Uterus (tissue), 4 donors: Measurements from ENCODE around the gene KIRREL3. TPM values are rescaled to one million over a fixed set of nuclear protein-coding genes. Genes with fewer than 3 reads are reported as not detected.

Experiments used
- DNase-seq, 2 donors: peaks; one replicate each; pipeline ENCODE4 v3.0.0-alpha.2; 2019 to 2020
- H3K27ac ChIP-seq, 2 donors: fragments of 200-600 bp; sonication (generic); 1 replicate in 1 of 2; 2 replicates in 1 of 2; pipeline ENCODE4 v1.5.1; 2016 to 2018
- H3K27me3 ChIP-seq, 2 donors: fragments of 200-600 bp; sonication (generic); one replicate each; pipeline ENCODE4 v1.5.1; 2018 to 2019; ENCODE audit warnings: control low read depth in 1 of 2
- H3K36me3 ChIP-seq, 2 donors: fragments of 200-600 bp; sonication (generic); one replicate each; pipeline ENCODE4 v1.5.1; 2019; ENCODE audit warnings: control low read depth in 1 of 2
- H3K4me1 ChIP-seq, 2 donors: fragments of 200-600 bp; sonication (generic); one replicate each; pipeline ENCODE4 v1.5.1; 2018 to 2019; ENCODE audit warnings: control low read depth in 1 of 2
- H3K4me3 ChIP-seq, 2 donors: fragments of 200-600 bp; sonication (generic); 1 replicate in 1 of 2; 2 replicates in 1 of 2; pipeline ENCODE4 v1.5.1; 2018 to 2019; ENCODE audit warnings: mild to moderate bottlenecking in 1 of 2
- H3K9me3 ChIP-seq, 2 donors: fragments of 200-600 bp; sonication (generic); one replicate each; pipeline ENCODE4 v1.5.1; 2019; ENCODE audit warnings: control low read depth in 1 of 2
- CTCF ChIP-seq, 4 experiments: fragments of 200-600 bp in 2 of 4; fragments of 450-650 bp in 2 of 4; sonication (generic) in 2 of 4; IDR thresholded peaks; one replicate each; pipeline ENCODE4 v1.5.1; 2016 to 2019; ENCODE audit warnings: antibody characterized with exemption in 4 of 4, mild to moderate bottlenecking in 2 of 4, moderate library complexity in 1 of 4
- POLR2A ChIP-seq, 2 donors: fragments of 450-650 bp; IDR thresholded peaks; one replicate each; pipeline ENCODE4 v1.6.1; 2016; ENCODE audit warnings: antibody characterized with exemption in 2 of 2, mild to moderate bottlenecking in 1 of 2, moderate library complexity in 1 of 2
- intact Hi-C: fragments of 100-400 bp; cut with DNase I; formaldehyde crosslinking; loops from one replicate; pipeline ENCODE4 v1.15.1; 2023; ENCODE audit warnings: low total_unique reads
- total RNA-seq, 4 donors: library from RNA; depleted of rRNA in 3 of 4; stranded (reverse); fragments of >200 nt in 3 of 4; gene quantifications; one replicate each; pipeline versions ENCODE4 v1.1.0 to v1.2.4, GENCODE V29; 2014 to 2023
- donor health status: DM: yes; HTN: yes; CAD: no.

Gene KIRREL3
- total RNA-seq, 4 donors from 2014 or later, result 10.0 TPM; not detected in 3

DNA sequence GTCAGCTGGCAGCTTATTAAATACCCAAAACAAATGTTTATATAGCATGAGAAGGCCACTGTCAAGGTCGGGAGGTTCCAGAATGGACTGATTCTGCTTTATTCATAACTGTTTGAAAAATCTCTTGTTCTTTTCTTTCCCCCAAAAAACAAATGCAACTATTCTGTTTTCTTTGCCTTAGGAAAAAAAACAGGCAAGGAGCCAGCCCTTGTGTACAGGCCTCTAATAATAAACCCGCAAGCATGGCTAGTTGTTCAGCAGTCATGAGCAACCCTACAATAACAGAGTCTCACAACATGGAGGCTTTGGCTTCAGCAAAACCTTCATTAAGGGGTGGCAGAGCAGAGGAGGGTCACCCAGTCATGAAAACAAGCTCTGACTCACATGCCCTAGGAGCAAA, 191.7 kb downstream of the KIRREL3 start:
- TF ChIP-seq CTCF (IDR thresholded peaks at IDR 0.05) (no peak), POLR2A (IDR thresholded peaks at IDR 0.05) (no peak)
- DNase-seq, result no peak
- no peak overlapping the region for H3K27ac ChIP-seq
- no peak overlapping the region for H3K4me3 ChIP-seq
- no peaks in the 10 kb centered on the region for H3K36me3 ChIP-seq
- no peaks in the 10 kb centered on the region for H3K4me1 ChIP-seq
- no peaks in the 10 kb centered on the region for H3K27me3 ChIP-seq
- no peaks in the 10 kb centered on the region for H3K9me3 ChIP-seq
- intact Hi-C loops, result no loop called here

- no peak for TF ChIP-seq POLR2A (IDR thresholded peaks at IDR 0.05)
- no peak for TF ChIP-seq CTCF (IDR thresholded peaks at IDR 0.05)
- no peaks in the 10 kb centered on the region for H3K27me3 ChIP-seq
- no peak for DNase-seq
- H3K4me1 ChIP-seq, result no peaks in the 10 kb centered on the region
- H3K4me3 ChIP-seq, result no peak overlapping the region
- H3K27ac ChIP-seq, result no peak overlapping the region
- intact Hi-C loops, result no loop called here
- H3K9me3 ChIP-seq, result no peaks in the 10 kb centered on the region
- H3K36me3 ChIP-seq, result no peaks in the 10 kb centered on the region
Measured at GRCh38 chr11:126808296-126808695, 192.3 kb downstream of the KIRREL3 start.

GRCh38 chr11:126805870-126806269, 194.7 kb downstream of the KIRREL3 start:
- H3K4me3 ChIP-seq, result no peak overlapping the region
- H3K9me3 ChIP-seq, result no peaks in the 10 kb centered on the region
- intact Hi-C loops, result no loop called here
- TF ChIP-seq POLR2A (IDR thresholded peaks at IDR 0.05), result no peak
- no peak for TF ChIP-seq CTCF (IDR thresholded peaks at IDR 0.05)
- no peaks in the 10 kb centered on the region for H3K27me3 ChIP-seq
- no peaks in the 10 kb centered on the region for H3K4me1 ChIP-seq
- no peak for DNase-seq
- H3K36me3 ChIP-seq, result no peaks in the 10 kb centered on the region
- H3K27ac ChIP-seq, result no peak overlapping the region

- no peak for TF ChIP-seq CTCF (IDR thresholded peaks at IDR 0.05)
- no peak for TF ChIP-seq POLR2A (IDR thresholded peaks at IDR 0.05)
- Histone ChIP-seq H3K27me3 (no peaks in the 10 kb centered on the region), H3K27ac (no peak overlapping the region), H3K9me3 (no peaks in the 10 kb centered on the region), H3K4me1 (no peaks in the 10 kb centered on the region), H3K36me3 (no peaks in the 10 kb centered on the region), H3K4me3 (no peak overlapping the region)
- intact Hi-C loops, result no loop called here
- DNase-seq, result no peak
Measured at GRCh38 chr11:126804363-126804762, 196.2 kb downstream of the KIRREL3 start.

DNA sequence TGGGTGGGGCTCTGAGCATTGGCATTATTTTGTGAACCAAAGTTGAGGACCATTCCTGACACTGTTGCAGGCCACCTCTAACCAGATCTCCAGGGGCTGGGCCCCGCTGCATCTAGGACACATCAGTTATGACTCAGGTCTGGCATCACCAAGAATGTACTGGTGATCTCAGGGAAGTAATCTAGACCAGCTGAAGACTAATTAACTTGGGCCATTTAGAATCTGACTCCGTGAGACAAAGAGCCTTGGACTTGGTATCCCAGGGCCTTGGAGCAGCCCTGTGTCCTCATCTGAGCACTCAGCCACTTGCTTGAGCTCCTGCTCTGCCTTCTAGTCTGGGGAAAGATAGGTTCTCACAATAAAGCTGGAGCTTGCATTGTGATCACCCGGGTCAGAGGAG, 200.6 kb downstream of the KIRREL3 start:
- Histone ChIP-seq H3K9me3 (no peaks in the 10 kb centered on the region), H3K36me3 (no peaks in the 10 kb centered on the region), H3K4me1 (no peaks in the 10 kb centered on the region), H3K27ac (no peak overlapping the region), H3K4me3 (no peak overlapping the region), H3K27me3 (no peaks in the 10 kb centered on the region)
- TF ChIP-seq POLR2A (IDR thresholded peaks at IDR 0.05) (no peak), CTCF (IDR thresholded peaks at IDR 0.05) (no peak)
- DNase-seq, result no peak
- intact Hi-C loops, result no loop called here
